Measurements from ENCODE around the gene CYP3A5.
A peak's percentile ranks its signal among the peaks of the same experiment; 100 is the strongest.

CYP3A5 gene

DNA sequence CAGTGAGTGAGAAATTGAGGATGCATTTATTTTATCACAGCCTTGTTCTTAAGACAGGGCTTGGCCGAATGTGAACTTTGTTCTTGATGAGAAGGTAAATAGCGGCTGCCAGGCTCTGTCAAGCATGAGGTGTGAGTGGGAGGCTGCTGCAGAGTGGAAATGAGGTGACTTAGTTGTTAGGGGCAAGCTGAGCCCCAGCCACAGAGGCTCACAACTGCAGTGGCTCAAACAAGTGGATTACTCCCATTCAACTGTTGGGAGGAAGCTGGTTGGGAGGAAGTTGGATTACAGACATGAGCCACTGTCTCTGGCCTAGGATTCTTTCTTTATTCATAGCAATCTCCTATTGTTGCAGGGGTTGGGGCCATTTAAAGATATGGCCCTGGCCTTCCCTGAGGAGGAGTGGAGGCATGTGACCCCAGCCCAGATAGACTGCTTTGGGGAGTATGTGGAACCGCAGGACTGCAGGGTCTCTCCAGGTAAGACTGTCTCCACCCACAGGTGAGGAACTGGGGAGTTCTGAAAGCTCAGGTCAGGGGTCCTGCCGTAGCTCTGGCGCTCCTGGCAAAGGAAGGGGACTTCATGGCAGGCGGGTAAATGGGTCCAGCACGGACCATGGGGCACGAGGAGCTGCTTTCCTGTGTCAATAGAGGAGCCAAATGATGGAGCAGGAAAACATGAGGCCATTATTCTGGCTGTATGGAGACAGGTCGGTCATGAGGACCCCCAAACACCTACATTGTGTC is 55.9 kb downstream of the CYP3A5 start:
- no peak overlapping the region for H3K9ac ChIP-seq (ENCODE audit: insufficient read length)
- DNase-seq (ENCODE audit: low read depth, low spot score): no peak
- TF ChIP-seq FOXP2 (optimal IDR thresholded peaks at IDR 0.05; ENCODE audit: control extremely low read depth, extremely low read length, insufficient read depth): no peak
- no peak for TF ChIP-seq EZH2 (IDR thresholded peaks at IDR 0.05)
- TF ChIP-seq POLR2AphosphoS5 (IDR thresholded peaks at IDR 0.05; ENCODE audit: borderline replicate concordance, low read depth, low read length): no peak
- no peaks in the 10 kb centered on the region for H3K9me3 ChIP-seq (ENCODE audit: low read depth, low read length)
- H3K4me3 ChIP-seq: no peak overlapping the region
- no peak overlapping the region for H3K27ac ChIP-seq
- H3K36me3 ChIP-seq (ENCODE audit: insufficient read depth, low read length): peaks cover 93% of the 10 kb centered on the region

DNA sequence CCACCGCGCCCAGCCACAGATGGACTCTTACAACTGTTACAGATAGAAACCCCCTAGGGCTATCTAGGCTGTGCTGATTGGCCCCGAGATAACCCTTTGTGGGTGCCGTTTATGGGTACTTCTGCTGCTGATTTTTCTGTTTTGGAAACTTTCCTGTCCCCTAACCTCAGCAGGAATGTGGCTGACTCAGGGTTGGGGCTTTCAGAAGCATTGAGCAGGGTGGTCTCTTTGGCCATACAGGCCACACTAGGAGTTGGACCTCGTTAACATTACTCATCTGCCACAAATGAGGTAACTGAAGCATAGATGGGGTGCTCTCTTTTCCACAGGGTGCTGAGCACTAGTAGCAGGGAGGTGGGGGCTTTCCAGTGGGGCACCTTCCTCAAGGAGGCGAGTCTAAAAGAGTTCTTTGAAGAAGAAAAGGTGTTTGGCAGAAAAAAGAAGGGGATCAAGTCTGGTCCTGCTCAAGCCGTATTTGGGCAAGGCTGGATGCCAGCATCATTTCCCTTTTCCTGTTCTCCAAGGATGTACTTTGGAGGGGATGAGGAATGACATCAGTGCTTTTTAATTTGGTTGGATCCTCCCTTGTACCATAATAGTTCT is 56.6 kb downstream of the CYP3A5 start:
- H3K9me3 ChIP-seq (ENCODE audit: low read depth, low read length): no peaks in the 10 kb centered on the region
- no peak overlapping the region for H3K27ac ChIP-seq
- H3K36me3 ChIP-seq (ENCODE audit: insufficient read depth, low read length): peaks cover 94% of the 10 kb centered on the region
- TF ChIP-seq EZH2 (IDR thresholded peaks at IDR 0.05) (no peak), POLR2AphosphoS5 (IDR thresholded peaks at IDR 0.05; ENCODE audit: borderline replicate concordance, low read depth, low read length) (no peak), FOXP2 (optimal IDR thresholded peaks at IDR 0.05; ENCODE audit: control extremely low read depth, extremely low read length, insufficient read depth) (no peak)
- DNase-seq (ENCODE audit: low read depth, low spot score): no peak
- H3K4me3 ChIP-seq: no peak overlapping the region
- H3K9ac ChIP-seq (ENCODE audit: insufficient read length): no peak overlapping the region

GRCh38 chr7:99622596-99622995 is 57.2 kb downstream of the CYP3A5 start:
- TF ChIP-seq POLR2AphosphoS5 (IDR thresholded peaks at IDR 0.05; ENCODE audit: borderline replicate concordance, low read depth, low read length): no peak
- TF ChIP-seq EZH2 (IDR thresholded peaks at IDR 0.05): no peak
- TF ChIP-seq FOXP2 (optimal IDR thresholded peaks at IDR 0.05; ENCODE audit: control extremely low read depth, extremely low read length, insufficient read depth): no peak
- peaks cover 91% of the 10 kb centered on the region for H3K36me3 ChIP-seq (ENCODE audit: insufficient read depth, low read length)
- H3K9me3 ChIP-seq (ENCODE audit: low read depth, low read length): no peaks in the 10 kb centered on the region
- no peak for DNase-seq (ENCODE audit: low read depth, low spot score)
- H3K9ac ChIP-seq (ENCODE audit: insufficient read length): no peak overlapping the region
- no peak overlapping the region for H3K4me3 ChIP-seq
- no peak overlapping the region for H3K27ac ChIP-seq

- no peak overlapping the region for H3K27ac ChIP-seq
- no peak overlapping the region for H3K4me3 ChIP-seq
- no peaks in the 10 kb centered on the region for H3K9me3 ChIP-seq (ENCODE audit: low read depth, low read length)
- no peak overlapping the region for H3K9ac ChIP-seq (ENCODE audit: insufficient read length)
- TF ChIP-seq FOXP2 (optimal IDR thresholded peaks at IDR 0.05; ENCODE audit: control extremely low read depth, extremely low read length, insufficient read depth) (no peak), EZH2 (IDR thresholded peaks at IDR 0.05) (no peak)
- DNase-seq (ENCODE audit: low read depth, low spot score): no peak
- peaks cover 79% of the 10 kb centered on the region for H3K36me3 ChIP-seq (ENCODE audit: insufficient read depth, low read length)
Observed at GRCh38 chr7:99621271-99621670, 58.5 kb downstream of the CYP3A5 start.

DNA sequence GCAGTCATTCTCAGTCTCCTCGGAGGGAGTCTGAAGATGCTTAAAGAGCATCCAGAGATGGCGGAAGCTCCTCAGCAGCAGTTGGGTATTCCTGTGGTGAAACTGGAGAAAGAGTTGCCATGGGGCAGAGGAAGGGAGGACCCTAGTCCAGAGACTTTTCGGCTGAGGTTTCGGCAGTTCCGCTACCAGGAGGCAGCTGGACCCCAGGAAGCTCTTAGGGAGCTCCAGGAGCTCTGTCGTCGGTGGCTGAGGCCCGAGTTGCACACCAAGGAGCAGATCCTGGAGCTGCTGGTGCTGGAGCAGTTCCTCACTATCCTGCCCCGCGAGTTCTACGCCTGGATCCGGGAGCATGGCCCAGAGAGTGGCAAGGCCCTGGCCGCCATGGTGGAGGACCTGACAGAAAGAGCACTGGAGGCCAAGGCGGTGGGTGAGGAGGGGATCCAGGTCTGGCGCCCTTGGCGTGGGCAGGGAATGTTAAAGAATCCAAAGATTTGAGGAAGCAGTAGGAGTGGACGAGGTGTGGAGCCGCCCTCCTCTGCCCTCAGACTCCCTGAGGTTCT is 60.1 kb downstream of the CYP3A5 start:
- H3K27ac ChIP-seq: no peak overlapping the region
- peaks cover 63% of the 10 kb centered on the region for H3K36me3 ChIP-seq (ENCODE audit: insufficient read depth, low read length)
- no peak for TF ChIP-seq FOXP2 (optimal IDR thresholded peaks at IDR 0.05; ENCODE audit: control extremely low read depth, extremely low read length, insufficient read depth)
- no peak for TF ChIP-seq POLR2AphosphoS5 (IDR thresholded peaks at IDR 0.05; ENCODE audit: borderline replicate concordance, low read depth, low read length)
- no peak overlapping the region for H3K9ac ChIP-seq (ENCODE audit: insufficient read length)
- H3K4me3 ChIP-seq: no peak overlapping the region
- DNase-seq (ENCODE audit: low read depth, low spot score): no peak
- no peaks in the 10 kb centered on the region for H3K9me3 ChIP-seq (ENCODE audit: low read depth, low read length)

DNA sequence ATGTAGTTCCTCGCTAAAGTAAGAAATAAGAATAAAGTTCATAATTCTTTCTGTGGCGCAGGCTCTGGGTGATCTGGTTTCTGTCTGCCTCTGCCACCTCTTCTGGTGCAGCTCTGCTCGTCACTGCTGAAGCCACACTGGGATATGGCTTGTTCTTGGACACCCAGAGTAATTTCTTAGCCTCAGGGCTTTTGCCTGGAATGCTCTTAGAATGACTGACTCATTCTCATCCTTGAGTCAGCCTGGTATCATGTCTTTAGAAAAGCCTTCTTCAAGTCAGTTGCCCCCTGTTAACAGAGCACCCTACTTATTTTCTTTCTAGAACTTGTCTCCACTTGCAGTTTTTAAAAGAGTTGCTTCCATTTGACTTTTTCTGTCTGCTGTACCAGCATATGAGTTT is 61.1 kb downstream of the CYP3A5 start:
- Histone ChIP-seq H3K9me3 (ENCODE audit: low read depth, low read length) (no peaks in the 10 kb centered on the region), H3K9ac (ENCODE audit: insufficient read length) (no peak overlapping the region), H3K36me3 (ENCODE audit: insufficient read depth, low read length) (peaks cover 54% of the 10 kb centered on the region), H3K4me3 (no peak overlapping the region), H3K27ac (no peak overlapping the region)
- no peak for DNase-seq (ENCODE audit: low read depth, low spot score)
- TF ChIP-seq FOXP2 (optimal IDR thresholded peaks at IDR 0.05; ENCODE audit: control extremely low read depth, extremely low read length, insufficient read depth) (no peak), EZH2 (IDR thresholded peaks at IDR 0.05) (no peak), POLR2AphosphoS5 (IDR thresholded peaks at IDR 0.05; ENCODE audit: borderline replicate concordance, low read depth, low read length) (no peak)

GRCh38 chr7:99617192-99617781 is 62.5 kb downstream of the CYP3A5 start:
- H3K9me3 ChIP-seq (ENCODE audit: low read depth, low read length): no peaks in the 10 kb centered on the region
- H3K36me3 ChIP-seq (ENCODE audit: insufficient read depth, low read length): peaks cover 40% of the 10 kb centered on the region
- TF ChIP-seq FOXP2 (optimal IDR thresholded peaks at IDR 0.05; ENCODE audit: control extremely low read depth, extremely low read length, insufficient read depth) (no peak), EZH2 (IDR thresholded peaks at IDR 0.05) (no peak), POLR2AphosphoS5 (IDR thresholded peaks at IDR 0.05; ENCODE audit: borderline replicate concordance, low read depth, low read length) (no peak)
- H3K27ac ChIP-seq: peak overlapping the region; percentile 66; the same call in 1 of the 2 replicates
- peak overlapping the region; percentile 99 for H3K4me3 ChIP-seq
- DNase-seq (ENCODE audit: low read depth, low spot score): no peak
- peak overlapping the region; percentile 97 for H3K9ac ChIP-seq (ENCODE audit: insufficient read length)

All from SK-N-MC (cell line).